Left lung (tissue), 10 donors: ENCODE measurements around the gene GRP. TPM values are rescaled to one million over a fixed set of nuclear protein-coding genes. Genes with fewer than 3 reads are reported as not detected.
"Not testable (repeated sequence)": the region's sequence is repeated elsewhere in the genome, so short reads cannot be mapped to it uniquely, and the experiment has no call there.

Source experiments
- ATAC-seq: fragments of 200-7000 bp; cut with Tn5 transposase; one replicate; pipeline ENCODE4 v1.9.1; 2020; ENCODE audit warnings: moderate library complexity
- DNase-seq, 4 donors: peaks; one replicate each; pipeline ENCODE4 v3.0.0-alpha.2; 2013 to 2020
- H3K27ac ChIP-seq, 2 donors: fragments of 200-600 bp; sonication (generic) in 1 of 2; one replicate each; pipeline versions ENCODE4 v1.5.0 to v1.8.0; 2020 to 2021
- H3K27me3 ChIP-seq, 2 donors: fragments of 200-600 bp; sonication (generic) in 1 of 2; one replicate each; pipeline versions ENCODE4 v1.5.0 to v1.8.0; 2020 to 2021
- H3K36me3 ChIP-seq, 2 donors: fragments of 200-600 bp; sonication (generic) in 1 of 2; one replicate each; pipeline versions ENCODE4 v1.5.0 to v1.8.0; 2020 to 2021
- H3K4me1 ChIP-seq, 2 donors: fragments of 200-600 bp; one replicate each; pipeline ENCODE4 v1.8.0; 2021
- H3K4me3 ChIP-seq, 2 donors: fragments of 200-600 bp; sonication (generic) in 1 of 2; one replicate each; pipeline versions ENCODE4 v1.5.0 to v1.8.0; 2020 to 2021; ENCODE audit warnings: mild to moderate bottlenecking in 1 of 2
- H3K9me3 ChIP-seq, 2 donors: fragments of 200-600 bp; sonication (generic) in 1 of 2; one replicate each; pipeline versions ENCODE4 v1.5.0 to v1.8.0; 2020 to 2021
- CTCF ChIP-seq, 2 donors: fragments of 200-600 bp; sonication (generic) in 1 of 2; IDR thresholded peaks; one replicate each; pipeline versions ENCODE4 v1.5.0 to v1.8.0; 2021; ENCODE audit warnings: antibody characterized with exemption in 2 of 2
- intact Hi-C, 2 donors: fragments of 100-400 bp; cut with DNase I; formaldehyde crosslinking; loops; one replicate each; pipeline versions ENCODE4 v1.11.2 to v1.14.2; 2022
- polyA plus RNA-seq, 6 donors: library from polyadenylated mRNA; unstranded; fragments of 120-200 nt; gene quantifications; one replicate each; pipeline ENCODE4 v1.2.1, GENCODE V29; 2013; ENCODE audit not compliant: insufficient read length in 6 of 6
- total RNA-seq, 2 donors: library from RNA; stranded (reverse); fragmentation: NEBNext Ultra II Directional; extraction: Animal tissue kit (Norgen Biotek cat#: 25700); gene quantifications; one replicate each; pipeline ENCODE4 v1.2.1, GENCODE V29; 2021
- donor health status: DM: no; HTN: yes; CAD: no.
- donor health status: DM: no; HTN: no; CAD: no.

The GRP gene
- total and polyA plus RNA-seq, 8 donors, result 0.67 to 75.8 (median 58.6) TPM

- Histone ChIP-seq H3K36me3 (no peaks in the 10 kb centered on the region), H3K9me3 (no peaks in the 10 kb centered on the region), H3K4me1 (no peaks in the 10 kb centered on the region), H3K27me3 (peaks cover 0 to 30% of the 10 kb centered on the region in 2 donors), H3K4me3 (no peak overlapping the region), H3K27ac (no peak overlapping the region)
- no peak for DNase-seq
- no peak for ATAC-seq
- intact Hi-C loops, result no loop called here
- TF ChIP-seq CTCF (IDR thresholded peaks at IDR 0.05), result no peak
Observed at GRCh38 chr18:59242906-59243305, 22.9 kb downstream of the GRP start.

GRCh38 chr18:59246796-59247195 is 26.8 kb downstream of the GRP start:
- Histone ChIP-seq H3K9me3 (no peaks in the 10 kb centered on the region), H3K27ac (no peak overlapping the region), H3K4me3 (no peak overlapping the region), H3K4me1 (no peaks in the 10 kb centered on the region), H3K27me3 (peaks cover 0 to 40% of the 10 kb centered on the region in 2 donors), H3K36me3 (no peaks in the 10 kb centered on the region)
- TF ChIP-seq CTCF (IDR thresholded peaks at IDR 0.05), result no peak
- intact Hi-C loops, result loop anchor here in 1 of 2 donors (5.0 kb wide), 1 partner anchor 156 kb away; no protein-coding TSS in a partner anchor
- ATAC-seq (no peak), DNase-seq (no peak)

- peak; percentile 63 to 67 for TF ChIP-seq CTCF (IDR thresholded peaks at IDR 0.05)
- no peaks in the 10 kb centered on the region for H3K9me3 ChIP-seq
- no peaks in the 10 kb centered on the region for H3K36me3 ChIP-seq
- ATAC-seq (peak; percentile 89), DNase-seq (peak in 2 of 4 donors; percentile 84 to 91)
- H3K4me1 ChIP-seq, result no peaks in the 10 kb centered on the region
- H3K27ac ChIP-seq, result no peak overlapping the region
- H3K4me3 ChIP-seq, result no peak overlapping the region
- peaks cover 0 to 33% of the 10 kb centered on the region in 2 donors for H3K27me3 ChIP-seq
- intact Hi-C loops, result loop anchor here in 1 of 2 donors (5.0 kb wide), 1 partner anchor 153 kb away; no protein-coding TSS in a partner anchor
Observed at GRCh38 chr18:59249199-59249774, 29.3 kb downstream of the GRP start.

- H3K36me3 ChIP-seq, intact Hi-C loops, ATAC-seq, H3K4me3 ChIP-seq, H3K9me3 ChIP-seq, H3K4me1 ChIP-seq, H3K27ac ChIP-seq: not testable (repeated sequence)
- DNase-seq, result peak in 1 of 4 donors; percentile 71
- H3K27me3 ChIP-seq, result peaks cover 0 to 11% of the 10 kb centered on the region in 2 donors
Observed at GRCh38 chr18:59255491-59255890, 35.5 kb downstream of the GRP start.

- H3K27ac ChIP-seq, H3K4me3 ChIP-seq, intact Hi-C loops, ATAC-seq, H3K4me1 ChIP-seq, DNase-seq, H3K9me3 ChIP-seq, H3K36me3 ChIP-seq: not testable (repeated sequence)
- H3K27me3 ChIP-seq, result peaks cover 38 to 57% of the 10 kb centered on the region in 2 donors
Observed at GRCh38 chr18:59261842-59262241, 41.9 kb downstream of the GRP start.

- H3K4me3 ChIP-seq, ATAC-seq, DNase-seq, H3K27ac ChIP-seq, intact Hi-C loops, H3K36me3 ChIP-seq, H3K4me1 ChIP-seq, H3K9me3 ChIP-seq: not testable (repeated sequence)
- peaks cover 42 to 57% of the 10 kb centered on the region in 2 donors for H3K27me3 ChIP-seq
Observed at GRCh38 chr18:59262243-59262642, 42.3 kb downstream of the GRP start.

GRCh38 chr18:59263661-59264060 is 43.7 kb downstream of the GRP start:
- no peak for DNase-seq
- Histone ChIP-seq H3K4me3 (no peak overlapping the region), H3K27me3 (peaks cover 56 to 71% of the 10 kb centered on the region in 2 donors), H3K36me3 (no peaks in the 10 kb centered on the region), H3K4me1 (peaks cover 4 to 17% of the 10 kb centered on the region in 2 donors), H3K9me3 (no peaks in the 10 kb centered on the region), H3K27ac (no peak overlapping the region)
- intact Hi-C loops, result no loop called here
- no peak for TF ChIP-seq CTCF (IDR thresholded peaks at IDR 0.05)
- ATAC-seq, result no peak
